Muscle of arm (tissue), 12 donors: ENCODE data around the gene FAM193A. TPM values are rescaled to one million over a fixed set of nuclear protein-coding genes. Genes with fewer than 3 reads are reported as not detected.
"Not testable (repeated sequence)": the region's sequence is repeated elsewhere in the genome, so short reads cannot be mapped to it uniquely, and the experiment has no call there.

Source experiments
- DNase-seq: peaks from one replicate; pipeline ENCODE4 v3.0.0-alpha.2; 2013
- polyA plus RNA-seq, 12 donors: library from polyadenylated mRNA; unstranded; fragments of 120-200 nt; gene quantifications; one replicate each; pipeline ENCODE4 v1.2.1, GENCODE V29; 2013; ENCODE audit not compliant: insufficient read length in 12 of 12

Gene FAM193A
- polyA plus RNA-seq, 12 donors: 15.5 to 36.3 (median 18.8) TPM; not detected in 1

DNA sequence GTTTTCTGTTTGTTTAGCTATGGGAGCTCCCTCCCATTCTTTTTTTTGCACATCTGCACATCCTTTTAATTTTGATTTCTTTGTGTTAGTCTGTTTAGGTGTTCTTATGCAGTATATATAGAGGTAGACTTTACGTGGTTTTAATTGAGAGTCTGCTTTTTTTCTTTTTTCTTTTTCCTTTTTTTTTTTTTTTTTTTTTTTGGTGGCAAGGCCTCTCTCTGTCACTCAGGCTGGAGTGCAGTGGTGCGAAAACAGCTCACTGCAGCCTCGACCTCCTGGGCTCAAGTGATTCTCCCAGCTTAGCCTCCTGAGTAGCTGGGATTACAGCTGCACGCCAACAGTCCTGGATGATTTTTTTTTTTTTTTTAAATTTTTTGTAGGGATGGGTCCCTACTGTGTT is 68.2 kb downstream of the FAM193A start:
- DNase-seq: no peak

DNA sequence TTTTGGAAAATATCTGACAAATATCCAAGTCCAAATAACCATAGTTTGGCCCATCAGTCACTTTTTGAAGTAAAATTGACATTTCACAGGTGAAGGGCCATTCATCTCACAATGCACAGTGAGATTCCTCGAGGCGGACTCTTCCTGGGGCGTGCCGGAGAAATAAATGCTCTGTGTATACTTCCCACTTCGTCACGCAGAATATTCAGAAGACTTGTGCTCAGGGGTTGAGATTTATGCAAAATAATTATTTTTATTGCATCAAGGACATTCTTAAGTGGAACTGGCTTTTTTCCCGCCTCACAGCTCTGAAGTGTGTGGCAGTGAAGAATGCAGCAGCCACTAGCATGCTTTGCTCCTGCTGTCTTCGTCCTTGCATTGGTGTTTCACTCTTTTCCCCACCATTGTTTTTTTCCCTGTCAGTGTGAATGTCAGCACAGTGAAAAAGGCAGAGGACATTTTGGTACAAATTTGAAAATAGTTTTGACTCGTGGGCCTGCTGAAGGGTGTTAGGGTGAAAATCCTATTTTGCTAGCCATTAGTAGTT is 70.6 kb downstream of the FAM193A start:
- no peak for DNase-seq

GRCh38 chr4:2607822-2608221 is 71.4 kb downstream of the FAM193A start:
- no peak for DNase-seq

GRCh38 chr4:2608291-2608690 is 71.8 kb downstream of the FAM193A start:
- no peak for DNase-seq

DNA sequence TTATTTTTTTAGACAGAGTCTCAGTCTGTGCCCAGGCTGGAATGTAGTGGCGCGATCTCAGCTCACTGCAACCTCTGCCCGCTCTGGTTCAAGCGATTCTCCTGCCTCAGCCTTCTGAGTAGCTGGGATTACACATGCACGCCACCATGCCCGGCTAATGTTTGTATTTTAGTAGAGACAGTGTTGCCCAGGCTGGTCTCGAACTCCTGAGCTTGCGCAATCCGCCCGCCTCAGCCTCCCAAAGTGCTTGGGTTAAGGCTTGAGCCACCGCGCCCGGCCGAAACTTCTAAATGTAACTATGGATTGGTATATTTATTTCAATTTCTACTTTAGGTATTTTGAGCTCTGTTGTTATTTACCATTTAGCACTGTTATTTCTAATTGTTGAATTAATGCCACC is 79.4 kb downstream of the FAM193A start:
- no peak for DNase-seq

- no peak for DNase-seq
These were observed 81.5 kb downstream of the FAM193A start for GRCh38 chr4:2617955-2618354.

GRCh38 chr4:2618729-2619128 is 82.3 kb downstream of the FAM193A start:
- not testable (repeated sequence) for DNase-seq

DNA sequence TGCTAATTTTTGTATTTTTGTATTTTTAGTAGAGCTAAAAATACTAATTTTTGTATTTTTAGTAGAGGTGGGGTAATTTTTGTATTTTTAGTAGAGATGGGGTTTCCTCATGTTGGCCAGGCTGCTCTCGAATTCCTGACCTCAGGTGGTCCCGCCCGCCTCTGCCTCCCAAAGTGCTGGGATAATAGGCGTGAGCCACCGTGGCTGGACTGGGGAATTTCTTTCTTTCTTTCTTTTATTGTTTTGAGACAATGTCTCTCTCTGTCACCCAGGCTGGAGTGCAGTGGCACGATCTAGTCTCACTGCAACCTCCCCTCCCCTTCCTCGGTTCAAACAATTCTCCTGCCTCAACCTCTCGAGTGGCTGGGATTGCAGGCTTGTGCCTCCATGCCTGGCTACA is 83.0 kb downstream of the FAM193A start:
- no peak for DNase-seq

DNA sequence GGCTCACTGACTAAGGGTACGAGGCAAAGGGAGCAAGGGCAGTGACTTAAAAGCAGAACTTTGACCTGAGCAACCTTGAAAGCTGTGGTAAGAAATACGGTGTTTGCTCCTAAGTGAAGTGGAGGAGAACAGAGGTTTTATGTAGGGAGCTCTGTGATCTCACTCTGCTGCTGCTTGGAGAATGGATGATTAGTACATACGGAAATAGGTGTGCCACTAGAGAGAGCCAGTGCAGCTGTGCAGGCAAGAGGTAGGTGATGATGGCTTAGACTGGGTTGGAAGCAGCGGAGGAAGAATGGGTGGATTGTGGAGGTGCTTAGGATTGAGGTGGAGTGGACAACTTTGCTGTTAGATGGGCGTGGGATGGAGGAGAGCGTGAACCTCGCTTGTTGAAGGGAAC is 85.0 kb downstream of the FAM193A start:
- DNase-seq: no peak

DNA sequence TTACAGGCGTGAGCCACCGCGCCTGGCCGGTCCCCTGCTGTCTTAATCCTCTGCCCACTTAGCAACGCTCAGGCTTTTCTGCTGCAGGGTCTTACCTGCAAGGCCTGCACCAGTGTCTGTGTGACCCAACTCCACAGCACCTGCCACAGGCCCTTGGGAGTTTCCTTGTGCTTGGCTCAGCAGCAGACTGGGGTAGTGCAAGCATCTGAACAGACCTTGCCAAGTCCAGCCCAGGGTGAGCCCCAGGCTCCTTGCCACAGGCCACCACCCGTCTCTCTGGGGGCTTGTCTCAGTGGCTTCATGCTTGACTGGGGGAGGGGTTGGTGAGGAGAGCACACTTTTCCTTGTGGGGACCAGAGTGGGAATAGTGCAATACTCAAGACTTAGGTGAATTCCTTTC is 87.0 kb downstream of the FAM193A start:
- DNase-seq: no peak

DNA sequence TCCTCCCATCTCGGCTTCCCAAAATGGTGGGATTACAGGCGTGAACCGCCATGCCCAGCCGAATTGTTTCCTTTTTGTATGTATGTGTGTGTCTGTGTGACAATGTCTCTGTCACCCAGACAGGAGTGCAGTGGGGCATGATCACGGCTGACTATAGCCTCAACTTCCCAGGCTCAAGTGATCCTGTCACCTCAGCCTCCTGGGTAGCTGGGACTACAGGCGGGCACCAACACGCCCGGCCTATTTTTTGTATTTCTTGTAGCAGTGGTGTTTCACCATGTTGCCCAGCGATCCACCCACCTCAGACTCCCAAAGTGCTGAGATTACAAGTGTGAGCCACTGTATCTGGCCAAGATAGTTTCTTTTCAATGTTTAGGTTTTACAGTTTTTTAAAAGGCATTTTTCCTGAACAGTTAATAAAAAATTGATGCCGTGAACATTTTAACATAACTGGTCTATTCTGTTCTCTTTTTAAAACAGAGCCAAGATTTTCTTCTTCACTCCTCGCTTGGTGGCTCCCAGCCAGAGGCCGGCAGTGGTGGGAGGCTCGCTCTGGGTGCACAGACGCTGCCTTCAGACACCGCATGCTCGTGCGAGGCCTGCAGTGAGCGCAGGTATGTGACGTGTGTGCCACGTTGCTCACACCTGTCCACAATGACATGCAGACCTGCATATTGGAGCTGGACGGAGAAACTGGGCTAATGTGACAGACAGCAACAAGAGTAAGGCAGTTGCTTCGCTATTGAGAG is 88.5 kb downstream of the FAM193A start:
- peak; percentile 25 for DNase-seq

DNA sequence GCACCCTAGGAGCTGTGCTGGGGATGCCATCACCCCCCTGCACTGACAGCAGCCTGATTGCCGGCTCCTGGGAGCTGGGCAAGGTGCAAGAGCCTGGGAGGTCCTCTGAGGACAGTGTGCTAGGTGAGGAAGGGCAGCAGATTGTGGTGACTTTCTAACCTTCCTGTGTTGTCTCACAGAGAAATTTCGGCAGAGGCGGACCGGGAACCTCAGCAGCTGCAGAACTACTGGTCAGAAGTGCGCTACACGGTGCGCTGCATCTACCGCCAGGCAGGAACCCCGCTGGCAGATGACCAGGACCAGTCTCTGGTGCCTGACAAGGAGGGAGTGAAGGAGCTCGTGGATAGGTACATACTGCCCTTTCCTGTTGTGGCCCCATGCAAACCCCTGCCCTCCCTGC is 89.8 kb downstream of the FAM193A start:
- DNase-seq: no peak

DNA sequence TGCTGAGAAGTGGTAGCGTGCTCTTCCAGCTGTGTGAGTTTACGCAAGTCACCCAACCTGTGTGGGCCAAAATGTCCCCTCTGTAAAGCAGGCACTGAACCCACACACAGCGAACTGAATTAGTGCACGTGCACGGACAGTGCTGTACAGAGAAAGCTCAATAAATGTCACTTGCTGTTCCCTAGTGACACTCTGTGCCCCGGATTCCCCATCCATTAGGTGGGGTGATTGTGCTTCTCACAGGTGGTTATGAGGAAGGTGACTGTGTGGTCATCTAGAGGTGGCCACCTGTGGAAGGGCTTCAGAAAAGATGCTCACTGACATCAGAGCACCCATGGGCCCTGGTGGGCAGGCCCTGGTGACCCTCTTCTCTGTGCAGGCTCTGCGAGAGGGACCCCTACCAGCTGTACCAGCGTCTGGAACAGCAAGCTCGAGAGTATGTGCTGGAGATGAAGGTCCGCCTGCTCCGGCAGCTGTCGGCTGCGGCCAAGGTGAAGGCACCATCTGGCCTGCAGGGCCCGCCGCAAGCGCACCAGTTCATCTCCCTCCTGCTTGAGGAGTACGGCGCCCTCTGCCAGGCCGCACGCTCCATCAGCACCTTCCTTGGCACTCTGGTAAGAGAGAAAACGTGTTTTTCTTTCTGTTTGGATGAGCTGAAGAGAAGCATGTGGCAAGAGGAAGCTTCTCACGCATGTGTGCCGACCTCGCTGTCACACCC is 94.3 kb downstream of the FAM193A start:
- no peak for DNase-seq

GRCh38 chr4:2634014-2634413 is 97.6 kb downstream of the FAM193A start:
- no peak for DNase-seq

GRCh38 chr4:2636331-2636730 is 99.9 kb downstream of the FAM193A start:
- DNase-seq: no peak

DNA sequence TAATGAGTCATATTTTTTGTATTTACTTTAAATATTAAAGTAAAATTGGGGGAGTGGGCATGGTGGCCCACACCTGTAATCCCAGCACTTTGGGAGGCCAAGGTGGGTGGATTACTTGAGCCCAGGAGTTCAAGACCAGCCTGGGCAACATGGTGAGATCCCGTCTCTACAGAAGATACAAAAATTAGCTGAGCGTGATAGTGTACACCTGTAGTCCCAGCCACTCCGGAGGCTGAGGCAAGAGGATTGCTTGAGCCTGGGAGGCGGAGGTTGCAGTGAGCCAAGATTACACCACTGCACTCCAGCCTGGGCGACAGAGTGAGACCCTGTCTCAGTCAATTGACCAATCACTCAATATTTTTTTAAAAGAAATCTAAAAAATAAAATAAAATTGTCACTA is 100.5 kb downstream of the FAM193A start:
- not testable (repeated sequence) for DNase-seq

DNA sequence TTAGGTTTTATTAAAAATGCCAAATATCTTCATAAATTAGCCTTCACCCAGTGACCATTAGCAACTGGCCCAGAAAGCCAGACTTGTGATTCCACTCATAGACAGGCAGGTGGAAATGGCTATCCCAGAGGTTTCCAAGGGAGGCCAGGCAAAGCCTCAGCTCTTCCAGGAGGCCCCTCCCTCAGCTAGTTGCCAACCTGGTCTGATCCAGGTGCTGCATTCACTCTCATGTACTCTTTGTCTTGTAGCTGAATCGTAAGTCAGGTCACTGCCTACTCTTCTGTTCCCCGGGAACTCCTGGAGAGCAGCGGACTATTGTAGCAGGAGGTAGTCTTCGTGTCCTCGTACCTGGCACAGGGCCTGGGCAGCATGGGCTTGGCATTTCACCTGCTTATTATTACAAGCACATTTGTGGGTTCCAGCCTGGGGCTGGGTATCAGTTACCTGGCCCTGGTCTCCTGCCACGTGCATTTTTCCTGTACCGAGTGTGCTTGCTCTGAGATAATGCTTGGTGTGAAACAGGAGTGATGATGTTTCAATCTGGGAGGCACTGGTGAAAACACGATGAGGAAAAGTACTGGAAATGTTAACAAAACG is 101.6 kb downstream of the FAM193A start:
- DNase-seq: no peak

GRCh38 chr4:2638730-2639129 is 102.3 kb downstream of the FAM193A start:
- no peak for DNase-seq

- DNase-seq: no peak
These were observed 106.5 kb downstream of the FAM193A start for GRCh38 chr4:2642968-2643367.

- DNase-seq: no peak
These were observed 107.1 kb downstream of the FAM193A start for GRCh38 chr4:2643555-2643954.

DNA sequence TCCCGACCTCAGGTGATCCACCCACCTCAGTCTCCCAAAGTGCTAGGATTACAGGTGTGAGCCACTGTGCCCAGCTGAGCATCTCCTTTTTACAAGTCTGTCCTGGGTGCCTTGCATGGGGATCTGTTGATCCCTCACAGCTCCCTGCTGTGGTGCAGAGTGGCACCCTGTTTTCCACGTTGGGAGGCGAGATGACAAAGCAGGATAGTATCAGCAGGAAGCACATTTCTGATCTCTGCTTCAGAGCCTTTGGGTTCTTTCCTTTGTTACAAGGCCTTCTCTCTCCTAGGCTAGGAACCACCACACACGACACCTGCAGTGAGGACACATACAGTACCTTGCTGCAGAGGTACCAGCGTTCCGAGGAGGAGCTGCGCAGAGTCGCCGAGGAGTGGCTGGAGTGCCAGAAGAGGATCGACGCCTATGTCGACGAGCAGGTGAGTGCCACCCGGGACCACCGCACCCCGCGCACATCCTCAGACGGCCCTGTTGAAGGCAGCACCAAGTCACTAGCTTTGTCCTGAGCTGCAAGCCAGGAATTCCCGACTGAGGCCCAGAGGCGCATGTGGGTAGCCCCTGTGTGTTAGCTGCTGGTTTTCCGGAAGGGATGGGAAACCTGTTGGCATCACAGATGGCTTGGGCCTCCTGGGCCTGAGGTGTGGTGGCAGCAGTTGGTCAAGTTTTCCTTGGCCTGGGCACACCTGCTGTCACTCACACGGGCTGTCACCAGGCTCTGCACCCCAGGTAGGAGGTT is 110.1 kb downstream of the FAM193A start:
- DNase-seq: no peak
